CD8-positive, alpha-beta memory T cell (primary cell): Measurements from ENCODE around the gene MGAT2. TPM values are rescaled to one million over a fixed set of nuclear protein-coding genes. Genes with fewer than 3 reads are reported as not detected.

ENCODE experiments used
- CTCF ChIA-PET: fragments of 350-600 bp; sonication (Branson Sonifier 250); formaldehyde crosslinking; loops from one replicate; lab custom pipeline; 2021; ENCODE audit warnings: antibody characterized with exemption; lab: Charles Lee
- POLR2A ChIA-PET: fragments of 350-600 bp; sonication (Branson Sonifier 250); formaldehyde crosslinking; loops from one replicate; lab custom pipeline; 2021; ENCODE audit warnings: antibody characterized with exemption; lab: Charles Lee
- DNase-seq, 5 donors: peaks; one replicate each; pipeline versions ENCODE4 v3.0.0 to v3.0.0-alpha.2; 2020 to 2022; ENCODE audit warnings: mixed read lengths in 1 of 5
- H3K27ac ChIP-seq: one replicate; pipeline ENCODE4 v1.7.0; 2013; ENCODE audit warnings: low read depth, mild to moderate bottlenecking, low read length, moderate library complexity
- H3K27me3 ChIP-seq: 2 replicates; pipeline ENCODE4 v1.7.0; 2013; ENCODE audit warnings: low read length, mild to moderate bottlenecking; ENCODE audit not compliant: insufficient read depth, poor library complexity, severe bottlenecking
- H3K36me3 ChIP-seq: 2 replicates; pipeline ENCODE4 v1.7.0; 2013; ENCODE audit warnings: mild to moderate bottlenecking, low read length, moderate library complexity; ENCODE audit not compliant: insufficient read depth
- H3K4me1 ChIP-seq: 2 replicates; pipeline ENCODE4 v1.7.0; 2013; ENCODE audit warnings: mild to moderate bottlenecking, low read length, moderate library complexity; ENCODE audit not compliant: insufficient read depth
- H3K4me3 ChIP-seq: 2 replicates; pipeline ENCODE4 v1.7.0; 2013; ENCODE audit warnings: mild to moderate bottlenecking, low read length
- H3K9me3 ChIP-seq: 2 replicates; pipeline ENCODE4 v1.7.0; 2013; ENCODE audit warnings: mild to moderate bottlenecking, low read length
- H3K27ac Mint-ChIP-seq, 8 donors: one replicate each; pipeline ENCODE4 v1.8.0; 2020 to 2021; ENCODE audit warnings: mixed read lengths in 8 of 8, mild to moderate bottlenecking in 6 of 8, inconsistent platforms in 3 of 8, moderate library complexity in 3 of 8
- H3K27me3 Mint-ChIP-seq, 2 donors: one replicate each; pipeline ENCODE4 v1.8.0; 2020 to 2021; ENCODE audit warnings: mixed read lengths in 2 of 2, mild to moderate bottlenecking in 1 of 2, moderate library complexity in 1 of 2
- H3K36me3 Mint-ChIP-seq, 3 donors: one replicate each; pipeline ENCODE4 v1.8.0; 2020 to 2021; ENCODE audit warnings: mixed read lengths in 3 of 3, inconsistent platforms in 1 of 3, mild to moderate bottlenecking in 1 of 3
- H3K4me1 Mint-ChIP-seq, 3 donors: one replicate each; pipeline ENCODE4 v1.8.0; 2020 to 2021; ENCODE audit warnings: mixed read lengths in 3 of 3, inconsistent platforms in 1 of 3, mild to moderate bottlenecking in 1 of 3
- H3K4me3 Mint-ChIP-seq, 7 donors: one replicate each; pipeline ENCODE4 v1.8.0; 2020 to 2021; ENCODE audit warnings: mixed read lengths in 7 of 7, mild to moderate bottlenecking in 6 of 7, moderate library complexity in 4 of 7, inconsistent platforms in 2 of 7
- H3K9me3 Mint-ChIP-seq, 5 donors: one replicate each; pipeline ENCODE4 v1.8.0; 2020 to 2022; ENCODE audit warnings: mixed read lengths in 5 of 5, mild to moderate bottlenecking in 3 of 5, moderate library complexity in 2 of 5, inconsistent platforms in 1 of 5
- polyA plus RNA-seq: library from polyadenylated mRNA; unstranded; fragments of 300-500 nt; fragmentation: Illumina TruSeq; gene quantifications from one replicate; pipeline ENCODE4 v1.2.3, GENCODE V29; 2021
- total RNA-seq, 2 experiments: library from RNA; stranded (reverse); gene quantifications; one replicate each; pipeline ENCODE4 v1.2.3, GENCODE V29; 2021

Gene MGAT2
- total RNA-seq (10 to 100 TPM; 57.7 to 60.2 TPM), polyA plus RNA-seq (49.1 TPM)

DNA sequence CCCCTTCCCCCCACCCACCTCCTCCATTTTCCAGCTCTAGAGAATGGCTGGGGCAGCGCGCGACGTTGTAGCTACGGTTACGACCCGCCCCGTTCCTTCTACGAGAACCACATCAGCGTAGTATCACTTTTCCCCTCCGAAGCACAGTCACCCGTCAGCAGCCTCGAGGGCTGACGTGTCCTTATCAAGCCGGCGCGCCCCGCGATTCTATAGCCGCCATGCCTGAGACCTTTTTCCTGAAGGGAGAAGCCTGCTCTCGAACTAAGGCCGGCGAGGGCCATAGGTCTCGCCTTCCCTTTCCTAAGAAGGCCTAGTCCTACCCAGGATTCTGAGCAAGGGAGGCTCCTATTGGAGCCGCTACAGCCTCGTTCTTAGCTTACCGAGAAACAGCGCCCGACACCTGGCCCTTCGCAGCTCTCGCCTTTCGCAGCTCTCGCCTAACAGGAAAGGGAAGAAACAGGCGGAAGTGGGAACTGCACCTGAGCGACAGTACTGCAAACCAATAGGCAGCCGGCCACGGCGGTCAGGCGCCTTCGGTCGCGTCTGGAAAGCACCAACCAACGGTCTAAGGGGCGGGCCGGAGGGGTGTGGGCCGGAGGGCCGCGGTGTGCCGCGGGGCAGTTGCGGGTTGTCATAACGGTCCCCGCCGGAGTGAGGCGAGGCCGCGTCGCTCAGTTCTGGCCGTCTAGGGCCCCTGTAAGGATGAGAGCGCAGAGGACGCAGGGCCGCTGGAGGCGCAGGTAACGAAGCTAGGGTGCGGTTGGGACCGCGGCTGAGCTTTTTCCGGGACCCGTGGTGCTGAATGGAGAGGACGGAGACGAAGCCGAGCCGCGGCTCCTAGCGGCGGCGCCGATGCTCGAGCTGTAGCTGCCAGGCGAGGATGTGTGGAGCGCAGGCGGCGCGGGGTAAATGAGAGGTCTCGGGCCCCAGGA lies at the start of gene MGAT2, which contains the start of gene RPL36AL:
TSS of gene MGAT2 (plus strand) at position 618 of the 932 bp plus-strand sequence. CDS start 470 bp downstream, outside the sequence.
TSS of gene RPL36AL (minus strand) at position 445 of the 932 bp plus-strand sequence. CDS start 1,522 bp downstream, outside the sequence.
- Histone ChIP-seq H3K27me3 (no peaks in the 10 kb centered on the region), H3K9me3 (no peaks in the 10 kb centered on the region), H3K36me3 (peaks cover 5% of the 10 kb centered on the region), H3K4me1 (peaks cover 50% of the 10 kb centered on the region), H3K27ac (peak within 1 kb of the TSS; percentile 99), H3K4me3 (peak within 1 kb of the TSS; percentile 80)
- ChIA-PET CTCF (interaction anchor here (0.7 to 7.1 kb wide), 24 partner anchors 9 to 692 kb away, joined by 3 to 151 read pairs (median 4); partner anchors contain the start of genes DMAC2L, DNAAF2, KLHDC2 and L2HGDH), POLR2A (interaction anchor here (0.5 to 2.7 kb wide), 21 partner anchors 9 to 1203 kb away, joined by 3 to 105 read pairs (median 5); partner anchors contain the start of genes DNAAF2, KLHDC2, LRR1 and POLE2)
- Mint-ChIP-seq H3K4me3 (peak within 1 kb of the TSS; percentile 94 to 99 (median 98)), H3K36me3 (peaks cover 0 to 64% (median 8%) of the 10 kb centered on the region in 3 donors), H3K27ac (peak within 1 kb of the TSS; percentile 98 to 100 (median 100)), H3K9me3 (no peaks in the 10 kb centered on the region), H3K4me1 (peaks cover 57 to 68% (median 65%) of the 10 kb centered on the region in 3 donors), H3K27me3 (no peaks in the 10 kb centered on the region)
- DNase-seq, result peak; percentile 91 to 96 (median 96)

GRCh38 chr14:49574038-49574437 lies 46.6 kb upstream of the MGAT2 start:
- Histone ChIP-seq H3K9me3 (peaks cover 6% of the 10 kb centered on the region), H3K36me3 (peaks cover 16% of the 10 kb centered on the region), H3K27ac (no peak overlapping the region), H3K4me1 (no peaks in the 10 kb centered on the region), H3K4me3 (no peak overlapping the region), H3K27me3 (no peaks in the 10 kb centered on the region)
- Mint-ChIP-seq H3K4me3 (no peak overlapping the region), H3K27ac (no peak overlapping the region), H3K4me1 (peaks cover 6 to 13% (median 7%) of the 10 kb centered on the region in 3 donors), H3K27me3 (no peaks in the 10 kb centered on the region), H3K36me3 (peaks cover 14 to 50% (median 17%) of the 10 kb centered on the region in 3 donors), H3K9me3 (peaks cover 0 to 5% (median 3%) of the 10 kb centered on the region in 5 donors)
- DNase-seq, result no peak
- ChIA-PET POLR2A (no interaction called here), CTCF (no interaction called here)

- H3K36me3 ChIP-seq, result peaks cover 16% of the 10 kb centered on the region
- no peak overlapping the region for H3K4me3 Mint-ChIP-seq
- H3K4me3 ChIP-seq, result no peak overlapping the region
- ChIA-PET CTCF (no interaction called here), POLR2A (no interaction called here)
- no peaks in the 10 kb centered on the region for H3K27me3 Mint-ChIP-seq
- H3K36me3 Mint-ChIP-seq, result peaks cover 0 to 62% (median 28%) of the 10 kb centered on the region in 3 donors
- H3K4me1 Mint-ChIP-seq, result peaks cover 37 to 50% (median 42%) of the 10 kb centered on the region in 3 donors
- H3K9me3 Mint-ChIP-seq, result no peaks in the 10 kb centered on the region
- DNase-seq, result no peak
- peak overlapping the region in 5 of 8 donors; percentile 2 to 72 (median 41) for H3K27ac Mint-ChIP-seq
- H3K27ac ChIP-seq, result no peak overlapping the region
- no peaks in the 10 kb centered on the region for H3K9me3 ChIP-seq
- peaks cover 21% of the 10 kb centered on the region for H3K4me1 ChIP-seq
- no peaks in the 10 kb centered on the region for H3K27me3 ChIP-seq
These were observed 42.5 kb upstream of the MGAT2 start for GRCh38 chr14:49578141-49578540.

- Histone ChIP-seq H3K9me3 (no peaks in the 10 kb centered on the region), H3K27ac (no peak overlapping the region), H3K4me1 (peaks cover 36% of the 10 kb centered on the region), H3K27me3 (no peaks in the 10 kb centered on the region), H3K36me3 (peaks cover 20% of the 10 kb centered on the region), H3K4me3 (no peak overlapping the region)
- Mint-ChIP-seq H3K4me3 (no peak overlapping the region), H3K27ac (peak overlapping the region in 7 of 8 donors; percentile 7 to 78 (median 36)), H3K4me1 (peaks cover 54 to 67% (median 59%) of the 10 kb centered on the region in 3 donors), H3K36me3 (peaks cover 3 to 65% (median 25%) of the 10 kb centered on the region in 3 donors), H3K9me3 (no peaks in the 10 kb centered on the region), H3K27me3 (no peaks in the 10 kb centered on the region)
- POLR2A ChIA-PET, result no interaction called here
- DNase-seq, result no peak
- CTCF ChIA-PET, result no interaction called here
These were observed 40.8 kb upstream of the MGAT2 start for GRCh38 chr14:49579841-49580240.

- Mint-ChIP-seq H3K4me1 (peaks cover 60 to 83% (median 69%) of the 10 kb centered on the region in 3 donors), H3K9me3 (peaks cover 0 to 4% (median 3%) of the 10 kb centered on the region in 5 donors), H3K27ac (peak overlapping the region in 7 of 8 donors; percentile 23 to 99 (median 71)), H3K27me3 (peaks cover 0 to 5% of the 10 kb centered on the region in 2 donors), H3K4me3 (peak overlapping the region in 3 of 7 donors; percentile 6 to 20 (median 14)), H3K36me3 (peaks cover 10 to 75% (median 28%) of the 10 kb centered on the region in 3 donors)
- Histone ChIP-seq H3K27ac (no peak overlapping the region), H3K27me3 (no peaks in the 10 kb centered on the region), H3K9me3 (no peaks in the 10 kb centered on the region), H3K4me3 (no peak overlapping the region), H3K4me1 (peaks cover 36% of the 10 kb centered on the region), H3K36me3 (peaks cover 20% of the 10 kb centered on the region)
- ChIA-PET POLR2A (no interaction called here), CTCF (no interaction called here)
- no peak for DNase-seq
These were observed 39.1 kb upstream of the MGAT2 start for GRCh38 chr14:49581209-49582112.

DNA sequence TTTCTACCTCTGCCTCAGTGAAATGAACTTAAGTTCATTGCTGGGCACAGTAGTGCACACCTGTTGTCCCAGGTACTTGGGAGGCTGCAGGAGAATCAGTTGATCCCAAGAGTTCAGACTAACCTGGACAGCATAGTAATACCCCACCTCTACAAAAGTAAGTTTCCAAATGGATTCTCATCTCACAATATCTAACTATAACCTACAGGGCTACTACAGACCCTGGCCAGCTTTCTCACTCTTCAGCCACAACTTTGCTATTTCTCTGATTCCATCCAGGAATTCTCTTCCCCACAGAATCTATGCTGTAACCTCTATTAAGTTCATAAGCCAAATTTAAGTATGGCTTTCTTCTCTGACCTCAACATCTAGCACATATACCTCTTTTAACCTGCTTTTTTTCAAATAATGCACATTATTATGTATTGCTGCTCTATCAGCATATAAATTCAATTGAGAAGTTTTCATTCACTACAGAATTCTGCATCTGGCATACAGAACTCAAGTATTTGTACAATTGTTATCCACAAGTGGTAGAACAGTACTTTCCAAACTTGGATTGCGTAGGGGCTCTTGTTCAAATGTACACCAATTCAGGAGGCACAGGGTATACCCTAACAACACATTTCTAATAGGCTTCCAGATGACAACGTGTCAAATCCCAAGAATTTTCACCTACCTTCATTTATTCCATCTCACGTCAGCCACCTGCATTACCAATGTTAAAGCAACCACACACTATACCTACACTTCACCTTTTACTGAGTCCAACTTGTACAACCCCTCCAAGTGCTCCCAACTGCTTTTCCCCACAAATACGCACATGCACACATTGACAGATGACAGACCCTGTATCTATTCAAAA lies 38.3 kb upstream of the MGAT2 start:
- H3K4me3 Mint-ChIP-seq, result peak overlapping the region in 6 of 7 donors; percentile 4 to 37 (median 22)
- DNase-seq, result peak in 1 of 5 donors; percentile 11
- no peaks in the 10 kb centered on the region for H3K9me3 ChIP-seq
- POLR2A ChIA-PET, result no interaction called here
- peaks cover 0 to 4% (median 3%) of the 10 kb centered on the region in 5 donors for H3K9me3 Mint-ChIP-seq
- no peak overlapping the region for H3K4me3 ChIP-seq
- H3K27ac Mint-ChIP-seq, result peak overlapping the region; percentile 21 to 100 (median 82)
- no peak overlapping the region for H3K27ac ChIP-seq
- peaks cover 0 to 9% of the 10 kb centered on the region in 2 donors for H3K27me3 Mint-ChIP-seq
- H3K4me1 Mint-ChIP-seq, result peaks cover 65 to 90% (median 73%) of the 10 kb centered on the region in 3 donors
- H3K36me3 ChIP-seq, result peaks cover 17% of the 10 kb centered on the region
- CTCF ChIA-PET, result interaction anchor here (0.6 kb wide), 1 partner anchor 45 kb away, joined by 5 read pairs; no protein-coding TSS in a partner anchor
- H3K36me3 Mint-ChIP-seq, result peaks cover 10 to 70% (median 23%) of the 10 kb centered on the region in 3 donors
- H3K4me1 ChIP-seq, result peaks cover 36% of the 10 kb centered on the region
- no peaks in the 10 kb centered on the region for H3K27me3 ChIP-seq
